ENCODE measurements around the gene ZNF439.
"Not testable (repeated sequence)": the region's sequence is repeated elsewhere in the genome, so short reads cannot be mapped to it uniquely, and the experiment has no call there.

The ZNF439 gene

DNA sequence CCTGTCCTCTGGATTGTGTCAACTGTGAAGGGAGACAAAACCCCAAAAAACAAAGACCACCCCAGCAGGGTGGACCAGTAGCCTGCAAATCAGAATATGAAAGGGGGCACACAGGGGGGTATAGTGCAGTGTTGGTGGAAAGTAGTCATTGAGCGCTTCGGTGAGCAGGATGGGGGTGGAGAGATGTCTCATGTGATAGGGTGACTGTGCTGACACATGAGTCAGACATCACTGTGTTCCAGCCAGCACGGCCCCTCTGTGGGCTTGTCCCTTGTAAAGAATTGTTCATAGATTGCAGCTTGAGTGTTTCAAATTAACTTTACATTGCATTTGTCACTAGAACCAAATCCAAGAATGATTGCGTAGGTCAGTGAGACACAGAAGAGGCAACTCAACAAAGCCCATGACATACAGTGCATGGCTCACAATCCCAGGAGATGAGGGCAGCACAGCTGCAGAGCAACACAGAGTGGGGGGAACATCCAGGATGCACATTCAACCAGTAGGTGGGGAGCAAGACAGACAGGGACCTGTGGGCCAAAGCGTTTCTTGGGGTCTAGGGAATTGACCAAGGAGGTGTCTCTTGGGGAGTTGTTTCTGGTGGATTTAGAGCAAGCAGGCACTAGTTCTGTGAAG is 26.9 kb upstream of the ZNF439 start:
- no peak for DNase-seq (ENCODE audit: extremely low read depth, low read depth)
- TF ChIP-seq, protein P1, sequence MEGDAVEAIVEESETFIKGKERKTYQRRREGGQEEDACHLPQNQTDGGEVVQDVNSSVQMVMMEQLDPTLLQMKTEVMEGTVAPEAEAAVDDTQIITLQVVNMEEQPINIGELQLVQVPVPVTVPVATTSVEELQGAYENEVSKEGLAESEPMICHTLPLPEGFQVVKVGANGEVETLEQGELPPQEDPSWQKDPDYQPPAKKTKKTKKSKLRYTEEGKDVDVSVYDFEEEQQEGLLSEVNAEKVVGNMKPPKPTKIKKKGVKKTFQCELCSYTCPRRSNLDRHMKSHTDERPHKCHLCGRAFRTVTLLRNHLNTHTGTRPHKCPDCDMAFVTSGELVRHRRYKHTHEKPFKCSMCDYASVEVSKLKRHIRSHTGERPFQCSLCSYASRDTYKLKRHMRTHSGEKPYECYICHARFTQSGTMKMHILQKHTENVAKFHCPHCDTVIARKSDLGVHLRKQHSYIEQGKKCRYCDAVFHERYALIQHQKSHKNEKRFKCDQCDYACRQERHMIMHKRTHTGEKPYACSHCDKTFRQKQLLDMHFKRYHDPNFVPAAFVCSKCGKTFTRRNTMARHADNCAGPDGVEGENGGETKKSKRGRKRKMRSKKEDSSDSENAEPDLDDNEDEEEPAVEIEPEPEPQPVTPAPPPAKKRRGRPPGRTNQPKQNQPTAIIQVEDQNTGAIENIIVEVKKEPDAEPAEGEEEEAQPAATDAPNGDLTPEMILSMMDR (IDR thresholded peaks at IDR 0.05; ENCODE audit: low read depth, low read length), result no peak

DNA sequence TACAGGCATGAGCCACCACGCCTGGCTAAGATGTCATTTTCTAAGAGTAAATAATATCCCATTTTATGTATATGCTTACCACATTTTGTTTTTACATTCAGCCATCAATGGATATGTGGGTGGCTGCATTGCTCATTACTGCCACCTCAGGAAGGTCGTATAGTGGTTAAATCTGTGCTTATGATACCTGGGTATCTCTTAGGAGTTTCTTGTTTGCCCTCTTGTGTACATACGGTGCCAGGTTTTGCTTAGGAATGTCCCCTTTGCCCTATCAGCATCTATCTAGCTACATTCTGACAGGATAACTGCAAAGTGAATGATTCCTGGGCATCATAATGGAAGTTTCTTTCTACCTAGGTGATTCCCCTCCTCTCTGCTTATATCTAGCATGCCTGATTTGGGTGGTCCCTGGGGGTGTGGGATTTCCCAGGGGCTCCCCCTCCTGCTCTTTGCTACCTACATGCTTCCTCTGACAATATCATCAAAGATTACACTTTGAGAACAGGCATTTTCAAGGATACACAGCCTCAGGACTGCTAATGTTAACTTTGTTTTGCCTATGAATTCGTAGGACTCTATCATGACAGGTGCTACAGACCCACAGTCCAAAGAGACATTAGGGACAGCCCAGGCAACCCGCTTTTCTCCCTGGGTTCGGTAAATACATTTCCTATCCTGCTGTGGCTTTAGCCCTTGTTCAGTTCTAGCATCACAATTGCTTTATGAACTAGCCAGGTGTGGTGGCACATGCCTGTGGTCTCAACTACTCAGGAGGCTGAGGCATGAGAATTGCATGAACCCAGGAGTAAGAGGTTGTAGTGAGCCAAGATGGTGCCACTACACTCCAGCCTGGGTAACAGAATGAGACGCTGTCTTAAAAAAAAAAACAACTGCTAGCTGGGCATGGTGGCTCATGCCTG is 19.3 kb upstream of the ZNF439 start:
- not testable (repeated sequence) for DNase-seq (ENCODE audit: extremely low read depth, low read depth)

DNA sequence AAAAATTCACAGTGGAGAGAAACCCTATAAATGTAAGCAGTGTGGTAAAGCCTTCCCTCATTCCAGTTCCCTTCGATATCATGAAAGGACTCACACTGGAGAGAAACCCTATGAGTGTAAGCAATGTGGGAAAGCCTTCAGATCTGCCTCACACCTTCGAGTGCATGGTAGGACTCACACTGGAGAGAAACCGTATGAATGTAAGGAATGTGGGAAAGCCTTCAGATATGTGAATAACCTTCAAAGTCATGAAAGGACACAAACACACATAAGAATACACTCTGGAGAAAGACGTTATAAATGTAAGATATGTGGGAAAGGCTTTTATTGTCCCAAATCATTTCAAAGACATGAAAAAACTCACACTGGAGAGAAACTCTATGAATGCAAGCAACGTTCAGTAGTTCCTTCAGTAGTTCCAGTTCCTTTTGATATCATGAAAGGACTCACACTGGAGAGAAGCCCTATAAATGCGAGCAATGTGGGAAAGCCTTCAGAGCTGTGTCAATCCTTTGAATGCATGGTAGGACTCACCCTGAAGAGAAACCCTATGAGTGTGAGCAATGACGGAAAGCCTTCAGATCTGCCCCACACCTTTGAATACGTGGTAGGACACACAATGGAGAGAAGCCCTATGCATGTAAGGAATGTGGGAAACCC is 16.1 kb upstream of the ZNF439 start:
- no peak for DNase-seq (ENCODE audit: extremely low read depth, low read depth)
- TF ChIP-seq, protein P1 (IDR thresholded peaks at IDR 0.05; ENCODE audit: low read depth, low read length), result no peak

DNA sequence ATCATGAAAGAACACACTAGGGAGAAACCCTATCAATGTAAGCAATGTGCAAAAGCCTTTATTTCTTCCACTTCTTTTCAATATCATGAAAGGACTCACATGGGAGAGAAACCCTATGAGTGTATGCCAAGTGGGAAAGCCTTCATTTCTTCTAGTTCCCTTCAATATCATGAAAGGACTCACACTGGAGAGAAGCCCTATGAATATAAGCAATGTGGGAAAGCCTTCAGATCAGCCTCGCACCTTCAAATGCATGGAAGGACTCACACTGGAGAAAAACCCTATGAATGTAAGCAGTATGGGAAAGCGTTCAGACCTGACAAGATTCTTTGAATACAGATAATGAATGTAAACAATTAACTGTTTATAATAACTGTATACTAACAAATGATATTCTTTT is 15.0 kb upstream of the ZNF439 start:
- DNase-seq (ENCODE audit: extremely low read depth, low read depth), result no peak
- TF ChIP-seq, protein P1 (IDR thresholded peaks at IDR 0.05; ENCODE audit: low read depth, low read length), result no peak

DNA sequence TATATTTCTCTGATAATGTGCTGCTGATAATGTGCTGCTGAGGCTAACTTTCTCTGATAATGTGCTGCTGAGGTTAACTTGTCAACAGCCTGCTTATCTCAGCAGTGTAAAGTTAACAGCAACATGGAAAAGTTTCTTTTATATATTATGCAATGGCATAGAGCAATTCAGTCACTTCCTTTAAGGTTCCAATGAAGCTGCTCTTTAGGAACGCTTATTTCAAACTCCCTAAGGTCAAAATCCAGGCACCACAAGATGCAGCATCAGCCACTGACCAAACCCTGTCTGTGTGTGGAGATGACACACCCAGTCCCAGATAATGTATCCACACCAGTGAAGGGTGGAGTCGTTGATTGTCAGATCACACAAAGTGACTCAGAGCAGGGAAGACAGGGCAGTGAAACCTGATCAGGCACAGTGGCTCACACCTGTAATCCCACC is 12.9 kb upstream of the ZNF439 start:
- not testable (repeated sequence) for DNase-seq (ENCODE audit: extremely low read depth, low read depth)

DNA sequence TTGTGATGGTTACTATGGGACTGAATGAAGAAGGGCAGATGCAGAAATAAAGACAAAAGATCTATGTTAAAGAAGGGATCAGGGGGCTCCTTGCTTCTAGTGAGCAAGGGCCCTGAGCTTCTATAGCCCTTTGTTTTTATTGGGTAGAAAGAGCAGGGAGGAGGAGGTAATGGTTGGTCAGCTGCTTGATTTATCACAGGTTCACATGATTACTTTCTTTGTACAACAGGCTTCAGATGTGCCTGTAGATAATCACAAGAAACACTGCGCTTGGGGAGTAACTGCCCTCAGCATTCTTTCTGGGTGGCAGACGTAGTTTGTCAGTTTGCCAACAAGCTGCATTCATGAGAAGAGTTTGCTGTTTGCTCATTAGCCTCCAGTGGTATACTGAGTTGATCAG is 4.8 kb upstream of the ZNF439 start:
- TF ChIP-seq, protein P1 (IDR thresholded peaks at IDR 0.05; ENCODE audit: low read depth, low read length), result no peak
- DNase-seq (ENCODE audit: extremely low read depth, low read depth), result no peak

DNA sequence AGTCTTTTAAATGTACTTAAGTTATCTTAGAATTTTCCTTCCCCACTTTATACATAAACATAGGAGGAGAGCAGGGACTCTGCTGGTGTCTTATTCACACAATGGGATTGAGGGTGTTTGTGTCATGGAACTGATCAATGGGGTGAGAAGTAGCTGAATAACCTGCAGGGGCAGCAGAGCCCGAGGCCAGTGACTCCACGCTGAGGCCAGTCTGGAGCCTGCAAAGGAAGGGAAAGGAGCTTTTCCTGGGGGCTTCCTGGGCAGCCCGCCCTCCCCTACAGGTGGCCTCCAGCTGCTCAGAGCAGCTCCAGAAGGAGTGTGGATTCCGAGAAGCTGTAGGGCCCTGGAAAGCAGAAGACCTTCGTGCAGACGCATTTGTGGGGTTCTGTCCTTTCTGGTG is 911 bp upstream of the ZNF439 start:
- not testable (repeated sequence) for DNase-seq (ENCODE audit: extremely low read depth, low read depth)

DNA sequence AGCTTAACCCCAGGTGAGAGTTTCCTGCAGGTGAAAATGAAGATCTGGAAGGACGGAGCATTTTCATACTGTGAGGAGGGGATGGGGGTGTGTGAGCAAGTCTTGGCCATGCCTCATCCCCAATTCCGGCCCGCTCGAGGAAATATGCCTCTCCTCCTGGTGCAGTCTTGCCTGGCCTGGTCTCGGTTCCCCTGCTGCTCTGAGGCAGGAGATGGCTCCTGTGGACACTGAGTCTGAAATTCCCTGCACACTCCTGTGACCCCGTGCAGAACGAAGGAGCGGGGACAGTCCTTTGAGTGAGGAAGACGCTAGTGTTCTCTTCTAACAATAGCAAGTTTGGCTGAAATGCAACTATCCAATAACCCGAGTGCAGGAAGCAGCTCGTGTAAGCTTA is 329 bp upstream of the ZNF439 start:
- DNase-seq (ENCODE audit: extremely low read depth, low read depth), result no peak
- TF ChIP-seq, protein P1 (IDR thresholded peaks at IDR 0.05; ENCODE audit: low read depth, low read length), result no peak

DNA sequence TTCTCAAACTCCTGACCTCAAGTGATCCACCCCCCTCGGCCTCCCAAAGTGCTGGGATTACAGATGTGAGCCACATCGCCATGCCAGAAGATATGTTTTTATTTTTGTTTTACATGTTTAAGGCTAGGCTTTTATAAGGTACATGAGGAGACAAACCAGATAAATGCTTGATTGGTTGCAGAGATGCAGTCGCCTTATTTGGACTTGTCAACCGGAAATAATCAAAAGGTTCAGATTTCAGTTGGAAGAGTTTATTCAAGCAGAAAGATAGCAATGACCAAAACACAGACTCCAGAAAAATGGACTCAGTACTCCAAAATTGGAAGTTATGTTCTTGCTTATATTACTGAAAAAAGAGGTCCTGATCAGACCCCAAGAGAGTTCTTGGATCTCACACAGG is 1.8 kb downstream of the ZNF439 start:
- not testable (repeated sequence) for DNase-seq (ENCODE audit: extremely low read depth, low read depth)
